Parathyroid adenoma (tissue), 2 donors: ENCODE data around the gene ANTKMT.
"Not testable (repeated sequence)": the region's sequence is repeated elsewhere in the genome, so short reads cannot be mapped to it uniquely, and the experiment has no call there.

Source experiments
- H2AFZ ChIP-seq: fragments of 300-600 bp; sonication (generic); one replicate; pipeline ENCODE4 v1.7.0; 2017; ENCODE audit warnings: antibody characterized with exemption, mild to moderate bottlenecking
- H3K27ac ChIP-seq: fragments of 300-600 bp; sonication (generic); one replicate; pipeline ENCODE4 v1.7.0; 2017
- H3K27me3 ChIP-seq: fragments of 300-600 bp; sonication (generic); one replicate; pipeline ENCODE4 v1.7.0; 2017; ENCODE audit warnings: low read length; ENCODE audit not compliant: control insufficient read depth, insufficient read depth
- H3K36me3 ChIP-seq: fragments of 300-600 bp; sonication (generic); one replicate; pipeline ENCODE4 v1.7.0; 2017; ENCODE audit warnings: low read length; ENCODE audit not compliant: control insufficient read depth, insufficient read depth
- H3K4me1 ChIP-seq: fragments of 300-600 bp; sonication (generic); one replicate; pipeline ENCODE4 v1.7.0; 2017; ENCODE audit warnings: control low read depth
- H3K4me2 ChIP-seq: fragments of 300-600 bp; sonication (generic); one replicate; pipeline ENCODE4 v1.7.0; 2017; ENCODE audit warnings: low read length
- H3K4me3 ChIP-seq: fragments of 300-600 bp; sonication (generic); one replicate; pipeline ENCODE4 v1.7.0; 2017; ENCODE audit warnings: low read depth, low read length
- H3K79me2 ChIP-seq: fragments of 300-600 bp; sonication (generic); one replicate; pipeline ENCODE4 v1.7.0; 2017; ENCODE audit warnings: control low read depth
- H3K9ac ChIP-seq: fragments of 300-600 bp; sonication (generic); one replicate; pipeline ENCODE4 v1.7.0; 2017; ENCODE audit warnings: mild to moderate bottlenecking
- H3K9me3 ChIP-seq: fragments of 300-600 bp; sonication (generic); one replicate; pipeline ENCODE4 v1.7.0; 2017; ENCODE audit warnings: low read length; ENCODE audit not compliant: control insufficient read depth
- CTCF ChIP-seq: fragments of 300-600 bp; sonication (generic); IDR thresholded peaks from one replicate; pipeline ENCODE4 v1.7.0; 2017; ENCODE audit warnings: antibody characterized with exemption, mild to moderate bottlenecking
- donor health status: primary hyperparathyroidism.

Gene ANTKMT

GRCh38 chr16:711084-711483 is 9.9 kb upstream of the ANTKMT start:
- Histone ChIP-seq H3K4me1 (peaks cover 5% of the 10 kb centered on the region), H3K36me3 (no peaks in the 10 kb centered on the region), H3K79me2 (no peaks in the 10 kb centered on the region), H3K4me3 (no peak overlapping the region), H3K27ac (no peak overlapping the region), H3K27me3 (peaks cover 3% of the 10 kb centered on the region), H3K4me2 (no peak overlapping the region), H2AFZ (no peak overlapping the region), H3K9ac (no peak overlapping the region), H3K9me3 (no peaks in the 10 kb centered on the region)
- no peak for TF ChIP-seq CTCF

- no peaks in the 10 kb centered on the region for H3K9me3 ChIP-seq
- peaks cover 3% of the 10 kb centered on the region for H3K27me3 ChIP-seq
- no peaks in the 10 kb centered on the region for H3K36me3 ChIP-seq
- H2AFZ ChIP-seq: no peak overlapping the region
- peak; percentile 96 for TF ChIP-seq CTCF
- no peak overlapping the region for H3K4me2 ChIP-seq
- no peak overlapping the region for H3K27ac ChIP-seq
- peaks cover 10% of the 10 kb centered on the region for H3K4me1 ChIP-seq
- H3K4me3 ChIP-seq: no peak overlapping the region
- no peaks in the 10 kb centered on the region for H3K79me2 ChIP-seq
- no peak overlapping the region for H3K9ac ChIP-seq
Measured at GRCh38 chr16:711548-712320, 9.2 kb upstream of the ANTKMT start.

- peaks cover 11% of the 10 kb centered on the region for H3K4me1 ChIP-seq
- H3K4me2 ChIP-seq, H3K9ac ChIP-seq, H3K36me3 ChIP-seq, H3K4me3 ChIP-seq, H3K79me2 ChIP-seq, H2AFZ ChIP-seq, H3K9me3 ChIP-seq, H3K27ac ChIP-seq, H3K27me3 ChIP-seq: not testable (repeated sequence)
- TF ChIP-seq CTCF: peak; percentile 24
Measured at GRCh38 chr16:712740-713250, 8.2 kb upstream of the ANTKMT start.

GRCh38 chr16:714079-714478 is 6.9 kb upstream of the ANTKMT start:
- no peak overlapping the region for H3K9ac ChIP-seq
- no peak for TF ChIP-seq CTCF
- peaks cover 2% of the 10 kb centered on the region for H3K79me2 ChIP-seq
- H3K4me2 ChIP-seq: no peak overlapping the region
- H3K4me1 ChIP-seq: peaks cover 13% of the 10 kb centered on the region
- H2AFZ ChIP-seq: no peak overlapping the region
- no peaks in the 10 kb centered on the region for H3K27me3 ChIP-seq
- no peak overlapping the region for H3K27ac ChIP-seq
- no peaks in the 10 kb centered on the region for H3K9me3 ChIP-seq
- no peak overlapping the region for H3K4me3 ChIP-seq
- H3K36me3 ChIP-seq: no peaks in the 10 kb centered on the region
